A549 (cell line): ENCODE results near the gene L3MBTL4. TPM values are rescaled to one million over a fixed set of nuclear protein-coding genes. Genes with fewer than 3 reads are reported as not detected.
"Not testable (repeated sequence)": the region's sequence is repeated elsewhere in the genome, so short reads cannot be mapped to it uniquely, and the experiment has no call there.

Experiments used
- ATAC-seq, 2 experiments: fragments of 200-7000 bp in 1 of 2; fragments of >200 bp in 1 of 2; cut with Nextera tagmentation in 1 of 2; cut with Tn5 transposase in 1 of 2; 3 replicates each; pipeline versions ENCODE4 v1.8.0 to v1.9.1; 2018 to 2020; ENCODE audit warnings: mild to moderate bottlenecking in 1 of 2, moderate library complexity in 1 of 2
- CTCF ChIA-PET: fragments of 300-600 bp; sonication (Branson Sonifier 250); formaldehyde crosslinking; extraction: SDS; loops from one replicate; lab custom pipeline; 2021; ENCODE audit warnings: antibody characterized with exemption, inconsistent platforms; lab: Yijun Ruan, JAX
- POLR2A ChIA-PET: fragments of 350-600 bp; formaldehyde crosslinking; extraction: SDS; loops from one replicate; lab custom pipeline; 2021; ENCODE audit warnings: antibody characterized with exemption, inconsistent platforms; lab: Yijun Ruan, JAX
- DNase-seq, 2 experiments: peaks; one replicate each; pipeline versions ENCODE4 v3.0.0 to v3.0.0-alpha.2; 2011 to 2016; ENCODE audit warnings: low read depth in 1 of 2, low spot score in 1 of 2
- FAIRE-seq: peaks from 2 replicates; lab custom pipeline; 2011; peaks lifted over from hg19 to GRCh38; lab: Jason Lieb, UNC
- H3K27ac ChIP-seq, 2 experiments: fragments of >200 bp; sonication (Bioruptor Twin); formaldehyde crosslinking; 3 replicates each; pipeline ENCODE4 v1.5.1; 2016 to 2017
- H3K4me1 ChIP-seq: fragments of >200 bp; sonication (Bioruptor Twin); formaldehyde crosslinking; 3 replicates; pipeline ENCODE4 v1.6.1; 2016
- H3K4me2 ChIP-seq: fragments of >200 bp; sonication (Bioruptor Twin); formaldehyde crosslinking; 3 replicates; pipeline ENCODE4 v1.6.1; 2016
- H3K4me3 ChIP-seq: fragments of >200 bp; sonication (Bioruptor Twin); formaldehyde crosslinking; 3 replicates; pipeline ENCODE4 v1.5.1; 2016
- H3K9me3 ChIP-seq: fragments of >200 bp; sonication (Bioruptor Twin); formaldehyde crosslinking; 3 replicates; pipeline ENCODE4 v1.6.1; 2016
- ATOH8 ChIP-seq: fragments of 250-450 bp; sonication (Bioruptor Pico); IDR thresholded peaks from 2 replicates; pipeline ENCODE4 v1.5.0; 2020; ENCODE audit warnings: low read depth, mild to moderate bottlenecking, moderate library complexity
- CBX2 ChIP-seq: fragments of 200-600 bp; sonication (generic); IDR thresholded peaks from 2 replicates; pipeline ENCODE4 v1.6.1; 2016; ENCODE audit warnings: low read depth, mild to moderate bottlenecking, borderline replicate concordance
- CBX8 ChIP-seq: fragments of 200-600 bp; sonication (generic); IDR thresholded peaks from 2 replicates; pipeline ENCODE4 v1.6.1; 2016
- CHD4 ChIP-seq: fragments of 200-600 bp; sonication (generic); IDR thresholded peaks from 2 replicates; pipeline ENCODE4 v1.6.1; 2016; ENCODE audit warnings: antibody characterized with exemption, mild to moderate bottlenecking, borderline replicate concordance
- EHF ChIP-seq: fragments of 250-450 bp; sonication (Bioruptor Pico); IDR thresholded peaks from 2 replicates; pipeline ENCODE4 v1.5.0; 2020; ENCODE audit warnings: mild to moderate bottlenecking
- EHMT2 ChIP-seq: fragments of 200-600 bp; sonication (generic); IDR thresholded peaks from 2 replicates; pipeline ENCODE4 v1.6.1; 2016; ENCODE audit warnings: antibody characterized with exemption, low read depth, mild to moderate bottlenecking, moderate library complexity
- EP300 ChIP-seq, 2 experiments: fragments of >200 bp; sonication (Bioruptor Twin); formaldehyde crosslinking; IDR thresholded peaks; 2 replicates in 1 of 2; 3 replicates in 1 of 2; pipeline ENCODE4 v1.6.1; 2016 to 2017
- ESRRA ChIP-seq: fragments of 150-350 bp; IDR thresholded peaks from 2 replicates; pipeline ENCODE4 v1.6.1; 2014; ENCODE audit warnings: mild to moderate bottlenecking, low read length, borderline replicate concordance
- HMGXB4 ChIP-seq: fragments of 250-450 bp; sonication (Bioruptor Pico); IDR thresholded peaks from 2 replicates; pipeline ENCODE4 v1.5.0; 2021; ENCODE audit warnings: mild to moderate bottlenecking, moderate library complexity, borderline replicate concordance
- JUN ChIP-seq, 2 experiments: fragments of >200 bp; sonication (Bioruptor Twin); formaldehyde crosslinking; IDR thresholded peaks; 2 replicates in 1 of 2; 3 replicates in 1 of 2; pipeline ENCODE4 v1.6.1; 2016 to 2017
- KDM1A ChIP-seq: fragments of 200-600 bp; sonication (generic); IDR thresholded peaks from 2 replicates; pipeline ENCODE4 v1.6.1; 2016; ENCODE audit warnings: low read depth, mild to moderate bottlenecking
- MAZ ChIP-seq: fragments of 150-350 bp; IDR thresholded peaks from 2 replicates; pipeline ENCODE4 v1.6.1; 2014; ENCODE audit warnings: antibody characterized with exemption, low read depth, low read length, borderline replicate concordance
- NFE2L2 ChIP-seq: fragments of 150-350 bp; conservative IDR thresholded peaks from 2 replicates; pipeline ENCODE4 v1.6.1; 2014; ENCODE audit warnings: low read length
- NR3C1 ChIP-seq: fragments of >200 bp; sonication (Bioruptor Twin); formaldehyde crosslinking; IDR thresholded peaks from 3 replicates; pipeline ENCODE4 v1.6.1; 2017
- RCOR1 ChIP-seq: fragments of 150-350 bp; IDR thresholded peaks from 2 replicates; pipeline ENCODE4 v1.6.1; 2014; ENCODE audit warnings: antibody characterized with exemption, low read length, low read depth
- RFX5 ChIP-seq: fragments of 450-650 bp; IDR thresholded peaks from 2 replicates; pipeline ENCODE4 v1.7.1; 2014; ENCODE audit warnings: antibody characterized with exemption, mild to moderate bottlenecking, moderate library complexity
- RNF2 ChIP-seq: fragments of 200-600 bp; sonication (generic); IDR thresholded peaks from 2 replicates; pipeline ENCODE4 v1.6.1; 2016; ENCODE audit warnings: low read depth, mild to moderate bottlenecking, antibody characterized with exemption, moderate library complexity, borderline replicate concordance
- TP53 ChIP-seq: fragments of 250-450 bp; sonication (Bioruptor Pico); IDR thresholded peaks from 2 replicates; pipeline ENCODE4 v1.5.0; 2021; ENCODE audit warnings: mild to moderate bottlenecking, moderate library complexity
- USF2 ChIP-seq: fragments of 450-650 bp; IDR thresholded peaks from 2 replicates; pipeline ENCODE4 v1.6.1; 2014; ENCODE audit warnings: antibody characterized with exemption
- WGBS: methylation state at CpG from one replicate; pipeline ENCODE4 v1.1.6; 2017; ENCODE audit errors: missing lambda C conversion rate; 5-methylcytosine and 5-hydroxymethylcytosine counted together
- polyA plus RNA-seq, 4 experiments: library from polyadenylated mRNA; depleted of rRNA in 3 of 4; stranded (reverse); fragments of >200 nt; fragmentation: RNase III in 1 of 4; extraction: RNeasy Plus Mini Kit Qiagen cat#74134 plus additional on column Dnase treatment in 1 of 4; gene quantifications; 2 replicates in 3 of 4; 3 replicates in 1 of 4; pipeline ENCODE4 v1.2.3, GENCODE V29; 2011 to 2017

The L3MBTL4 gene
- polyA plus RNA-seq, 2 of the 4 experiments (the other 2 are of a cell fraction) = 0.03 to 0.06 TPM

- TF ChIP-seq ESRRA (no peak), RNF2 (no peak), TP53 (CRISPR knock-in tag) (no peak), EP300 (IDR thresholded peaks at IDR 0.05) (no peak), ATOH8 (CRISPR knock-in tag) (no peak), RCOR1 (no peak), HMGXB4 (CRISPR knock-in tag) (no peak), NR3C1 (no peak), CBX2 (no peak), NFE2L2 (no peak), USF2 (no peak)
- DNase-seq (no peak), ATAC-seq (no peak), FAIRE-seq (no peak)
- Histone ChIP-seq H3K4me2 (no peak overlapping the region), H3K9me3 (no peaks in the 10 kb centered on the region), H3K4me3 (no peak overlapping the region), H3K27ac (no peak overlapping the region), H3K4me1 (no peaks in the 10 kb centered on the region)
- 30% methylated on average over 5 of the region's 5 CpGs for WGBS
- ChIA-PET CTCF (no interaction called here), POLR2A (no interaction called here)
These were observed 3.3 kb downstream of the L3MBTL4 start for GRCh38 chr18:6411382-6411781.

GRCh38 chr18:6409933-6410332 lies 4.8 kb downstream of the L3MBTL4 start:
- FAIRE-seq (no peak), DNase-seq (no peak), ATAC-seq (no peak)
- no peak overlapping the region for H3K4me3 ChIP-seq
- H3K9me3 ChIP-seq = no peaks in the 10 kb centered on the region
- ChIA-PET POLR2A (no interaction called here), CTCF (interaction anchor here (1.2 kb wide), 1 partner anchor 13 kb away, joined by 3 read pairs; no protein-coding TSS in a partner anchor)
- TF ChIP-seq EHMT2 (no peak), CBX8 (no peak), KDM1A (no peak), JUN (IDR thresholded peaks at IDR 0.05) (no peak), MAZ (no peak), HMGXB4 (CRISPR knock-in tag) (no peak), EHF (no peak), RFX5 (no peak), ATOH8 (CRISPR knock-in tag) (no peak), CHD4 (no peak)
- WGBS = 50% methylated on average over 7 of the region's 7 CpGs
- H3K27ac ChIP-seq = no peak overlapping the region
- no peak overlapping the region for H3K4me2 ChIP-seq
- no peaks in the 10 kb centered on the region for H3K4me1 ChIP-seq

GRCh38 chr18:6408543-6408942 lies 6.2 kb downstream of the L3MBTL4 start:
- 24% methylated on average over 7 of the region's 8 CpGs for WGBS

More at GRCh38 chr18:6408543-6408942, 6.2 kb downstream of the L3MBTL4 start:
- DNase-seq, FAIRE-seq, H3K27ac ChIP-seq, H3K4me1 ChIP-seq, POLR2A ChIA-PET, CTCF ChIA-PET, H3K9me3 ChIP-seq, H3K4me2 ChIP-seq, ATAC-seq, H3K4me3 ChIP-seq: not testable (repeated sequence)
